PC-9 (cell line): ENCODE data around the gene MTUS2. TPM values are rescaled to one million over a fixed set of nuclear protein-coding genes. Genes with fewer than 3 reads are reported as not detected.

Experiments
- BruUV-seq: library from RNA; stranded (reverse); fragments of 400-500 nt; replicated peaks from 2 replicates; lab custom pipeline; 2021; lab: Mats Ljungman, UMichigan
- CTCF ChIA-PET: fragments of 300-600 bp; sonication (Branson Sonifier 250); formaldehyde crosslinking; loops from one replicate; lab custom pipeline; 2022; ENCODE audit warnings: antibody characterized with exemption; lab: Charles Lee
- POLR2A ChIA-PET: fragments of 300-600 bp; sonication (Branson Sonifier 250); formaldehyde crosslinking; loops from one replicate; lab custom pipeline; 2022; ENCODE audit warnings: antibody characterized with exemption; ENCODE audit not compliant: unreplicated experiment; lab: Charles Lee
- DNase-seq, 2 experiments: peaks; one replicate each; pipeline versions ENCODE4 v3.0.0 to v3.0.0-alpha.2; 2015 to 2022; ENCODE audit warnings: mixed read lengths in 1 of 2
- H2AFZ ChIP-seq: fragments of 200-600 bp; sonication (generic); 2 replicates; pipeline ENCODE4 v1.8.1; 2017; ENCODE audit warnings: antibody characterized with exemption
- H3F3A ChIP-seq: fragments of 200-600 bp; sonication (generic); 2 replicates; pipeline ENCODE4 v1.8.1; 2017; ENCODE audit warnings: antibody characterized with exemption, mild to moderate bottlenecking, low read depth; ENCODE audit not compliant: insufficient read depth
- H3K27ac ChIP-seq: fragments of 200-600 bp; sonication (generic); 2 replicates; pipeline ENCODE4 v1.6.1; 2016; ENCODE audit warnings: mixed run types
- H3K27me3 ChIP-seq: fragments of 200-600 bp; sonication (generic); 2 replicates; pipeline ENCODE4 v1.6.1; 2016; ENCODE audit warnings: low read depth, mixed run types; ENCODE audit not compliant: insufficient read depth
- H3K36me3 ChIP-seq: fragments of 200-600 bp; sonication (generic); 2 replicates; pipeline ENCODE4 v1.6.1; 2016; ENCODE audit warnings: low read depth, mixed run types
- H3K4me1 ChIP-seq: fragments of 200-600 bp; sonication (generic); replicated peaks from 2 replicates; pipeline ENCODE4 v1.6.1; 2016; ENCODE audit warnings: mixed run types; ENCODE audit not compliant: insufficient read depth
- H3K4me2 ChIP-seq: fragments of 200-600 bp; sonication (generic); 2 replicates; pipeline ENCODE4 v1.6.1; 2017; ENCODE audit warnings: mixed run types
- H3K4me3 ChIP-seq: fragments of 200-600 bp; sonication (generic); 2 replicates; pipeline ENCODE4 v1.6.1; 2016; ENCODE audit warnings: mixed run types
- H3K79me2 ChIP-seq: fragments of 200-600 bp; sonication (generic); 2 replicates; pipeline ENCODE4 v1.6.1; 2017; ENCODE audit warnings: low read depth, mixed run types
- H3K9me2 ChIP-seq: fragments of 200-600 bp; sonication (generic); 2 replicates; pipeline ENCODE4 v1.8.1; 2017; ENCODE audit warnings: mild to moderate bottlenecking; ENCODE audit not compliant: insufficient read depth
- H3K9me3 ChIP-seq: fragments of 200-600 bp; sonication (generic); 2 replicates; pipeline ENCODE4 v1.8.1; 2016; ENCODE audit warnings: low read depth; ENCODE audit not compliant: insufficient read depth
- H4K20me1 ChIP-seq: fragments of 200-600 bp; sonication (generic); 2 replicates; pipeline ENCODE4 v1.8.1; 2017; ENCODE audit not compliant: insufficient read depth
- CTCF ChIP-seq: fragments of 200-600 bp; sonication (generic); conservative IDR thresholded peaks from 2 replicates; pipeline ENCODE4 v1.6.1; 2017; ENCODE audit warnings: mixed run types, antibody characterized with exemption, mild to moderate bottlenecking, moderate library complexity
- EZH2 ChIP-seq: fragments of 200-600 bp; sonication (generic); IDR thresholded peaks from 2 replicates; pipeline ENCODE4 v1.8.0; 2017; ENCODE audit warnings: antibody characterized with exemption, low read depth
- intact Hi-C: fragments of 100-400 bp; cut with micrococcal nuclease; formaldehyde crosslinking; loops from one replicate; pipeline ENCODE4 v1.10.0; 2022; ENCODE audit not compliant: unreplicated experiment
- total RNA-seq: library from RNA; stranded (reverse); gene quantifications from 2 replicates; pipeline ENCODE4 v1.2.3, GENCODE V29; 2021

The MTUS2 gene
- total RNA-seq, 1 experiment from 2014 or later = not detected

- H2AFZ ChIP-seq = no peak overlapping the region
- H4K20me1 ChIP-seq = peaks cover 91% of the 10 kb centered on the region
- H3K79me2 ChIP-seq = peaks cover 14% of the 10 kb centered on the region; the same call in 1 of the 2 replicates
- H3K4me2 ChIP-seq = no peak overlapping the region
- no peaks in the 10 kb centered on the region for H3K27me3 ChIP-seq
- H3K9me3 ChIP-seq = no peaks in the 10 kb centered on the region
- ChIA-PET CTCF (no interaction called here), POLR2A (no interaction called here)
- H3K9me2 ChIP-seq = no peaks in the 10 kb centered on the region
- intact Hi-C loops = no loop called here
- no peak for DNase-seq
- no peaks in the 10 kb centered on the region for H3K4me1 ChIP-seq
- BruUV-seq = no TSS peak
- H3F3A ChIP-seq = no peaks in the 10 kb centered on the region
- no peak for TF ChIP-seq CTCF
- no peak for TF ChIP-seq EZH2
- no peak overlapping the region for H3K4me3 ChIP-seq
- no peak overlapping the region for H3K27ac ChIP-seq
- peaks cover 30% of the 10 kb centered on the region for H3K36me3 ChIP-seq
Observed at GRCh38 chr13:29534083-29534482, 713.9 kb downstream of the MTUS2 start.

GRCh38 chr13:29535663-29536655, 715.8 kb downstream of the MTUS2 start:
- Histone ChIP-seq H4K20me1 (peaks cover 94% of the 10 kb centered on the region), H2AFZ (no peak overlapping the region), H3K27ac (no peak overlapping the region), H3K9me2 (no peaks in the 10 kb centered on the region), H3K4me2 (no peak overlapping the region), H3K36me3 (peaks cover 17% of the 10 kb centered on the region), H3K27me3 (no peaks in the 10 kb centered on the region), H3K4me3 (no peak overlapping the region), H3K79me2 (peaks cover 27% of the 10 kb centered on the region), H3K4me1 (no peaks in the 10 kb centered on the region), H3F3A (no peaks in the 10 kb centered on the region), H3K9me3 (no peaks in the 10 kb centered on the region)
- POLR2A ChIA-PET = no interaction called here
- TF ChIP-seq CTCF = no peak
- no TSS peak for BruUV-seq
- DNase-seq = no peak
- CTCF ChIA-PET = no interaction called here
- intact Hi-C loops = no loop called here

GRCh38 chr13:29536853-29537252, 716.7 kb downstream of the MTUS2 start:
- Histone ChIP-seq H3F3A (no peaks in the 10 kb centered on the region), H3K9me3 (no peaks in the 10 kb centered on the region), H3K79me2 (peaks cover 34% of the 10 kb centered on the region), H3K4me3 (no peak overlapping the region), H3K27ac (no peak overlapping the region), H4K20me1 (peaks cover 94% of the 10 kb centered on the region), H3K9me2 (no peaks in the 10 kb centered on the region), H3K4me2 (no peak overlapping the region), H3K27me3 (no peaks in the 10 kb centered on the region), H2AFZ (no peak overlapping the region), H3K36me3 (peaks cover 11% of the 10 kb centered on the region), H3K4me1 (no peaks in the 10 kb centered on the region)
- CTCF ChIA-PET = no interaction called here
- no TSS peak for BruUV-seq
- intact Hi-C loops = no loop called here
- POLR2A ChIA-PET = no interaction called here
- no peak for TF ChIP-seq CTCF
- DNase-seq = no peak
